Upper lobe of right lung (tissue), 1 donor: ENCODE data around the gene MGAT3. TPM values are rescaled to one million over a fixed set of nuclear protein-coding genes. Genes with fewer than 3 reads are reported as not detected.

Source experiments
- ATAC-seq: fragments of 200-7000 bp; cut with Tn5 transposase; one replicate; pipeline ENCODE4 v1.9.1; 2020; ENCODE audit warnings: mild to moderate bottlenecking, moderate library complexity
- DNase-seq: peaks from one replicate; pipeline ENCODE4 v3.0.0-alpha.2; 2020
- H3K27ac ChIP-seq: fragments of 200-600 bp; one replicate; pipeline ENCODE4 v1.8.0; 2022
- H3K27me3 ChIP-seq: fragments of 200-600 bp; one replicate; pipeline ENCODE4 v1.8.0; 2022; ENCODE audit warnings: mild to moderate bottlenecking
- H3K36me3 ChIP-seq: fragments of 200-600 bp; one replicate; pipeline ENCODE4 v1.8.0; 2022
- H3K4me1 ChIP-seq: fragments of 200-600 bp; one replicate; pipeline ENCODE4 v1.8.0; 2022
- H3K4me3 ChIP-seq: fragments of 200-600 bp; one replicate; pipeline ENCODE4 v1.8.0; 2022; ENCODE audit warnings: mild to moderate bottlenecking
- H3K9me3 ChIP-seq: fragments of 200-600 bp; one replicate; pipeline ENCODE4 v1.8.0; 2022
- CTCF ChIP-seq: fragments of 200-600 bp; IDR thresholded peaks from one replicate; pipeline ENCODE4 v1.8.0; 2022; ENCODE audit warnings: antibody characterized with exemption
- intact Hi-C: fragments of 100-400 bp; cut with DNase I; formaldehyde crosslinking; loops from one replicate; pipeline ENCODE4 v1.11.0; 2022
- total RNA-seq: library from RNA; stranded (reverse); fragmentation: NEBNext Ultra II Directional; extraction: Animal tissue kit (Norgen Biotek cat#: 25700); gene quantifications from one replicate; pipeline ENCODE4 v1.2.1, GENCODE V29; 2021
- donor health status: DM: no; HTN: yes; CAD: no; lungs with severe emphysema.

MGAT3 gene
- total RNA-seq, 1 donor from 2014 or later = 34.8 TPM

- no peak for TF ChIP-seq CTCF
- Histone ChIP-seq H3K27ac (no peak overlapping the region), H3K9me3 (no peaks in the 10 kb centered on the region), H3K4me3 (no peak overlapping the region), H3K4me1 (peaks cover 8% of the 10 kb centered on the region), H3K36me3 (no peaks in the 10 kb centered on the region), H3K27me3 (peaks cover 13% of the 10 kb centered on the region)
- intact Hi-C loops = no loop called here
- DNase-seq = no peak
- ATAC-seq = peak; percentile 62
These were observed 17.6 kb upstream of the MGAT3 start for GRCh38 chr22:39439170-39439569.

- H3K27me3 ChIP-seq = peaks cover 13% of the 10 kb centered on the region
- no peaks in the 10 kb centered on the region for H3K9me3 ChIP-seq
- TF ChIP-seq CTCF = no peak
- no peaks in the 10 kb centered on the region for H3K4me1 ChIP-seq
- no peak overlapping the region for H3K27ac ChIP-seq
- H3K4me3 ChIP-seq = no peak overlapping the region
- intact Hi-C loops = no loop called here
- no peaks in the 10 kb centered on the region for H3K36me3 ChIP-seq
- DNase-seq (no peak), ATAC-seq (no peak)
These were observed 13.4 kb upstream of the MGAT3 start for GRCh38 chr22:39443398-39443797.

GRCh38 chr22:39444247-39444800 is 12.5 kb upstream of the MGAT3 start:
- H3K4me1 ChIP-seq = no peaks in the 10 kb centered on the region
- DNase-seq (no peak), ATAC-seq (no peak)
- no peaks in the 10 kb centered on the region for H3K36me3 ChIP-seq
- intact Hi-C loops = no loop called here
- no peak overlapping the region for H3K27ac ChIP-seq
- TF ChIP-seq CTCF = no peak
- H3K9me3 ChIP-seq = no peaks in the 10 kb centered on the region
- peaks cover 13% of the 10 kb centered on the region for H3K27me3 ChIP-seq
- no peak overlapping the region for H3K4me3 ChIP-seq

DNA sequence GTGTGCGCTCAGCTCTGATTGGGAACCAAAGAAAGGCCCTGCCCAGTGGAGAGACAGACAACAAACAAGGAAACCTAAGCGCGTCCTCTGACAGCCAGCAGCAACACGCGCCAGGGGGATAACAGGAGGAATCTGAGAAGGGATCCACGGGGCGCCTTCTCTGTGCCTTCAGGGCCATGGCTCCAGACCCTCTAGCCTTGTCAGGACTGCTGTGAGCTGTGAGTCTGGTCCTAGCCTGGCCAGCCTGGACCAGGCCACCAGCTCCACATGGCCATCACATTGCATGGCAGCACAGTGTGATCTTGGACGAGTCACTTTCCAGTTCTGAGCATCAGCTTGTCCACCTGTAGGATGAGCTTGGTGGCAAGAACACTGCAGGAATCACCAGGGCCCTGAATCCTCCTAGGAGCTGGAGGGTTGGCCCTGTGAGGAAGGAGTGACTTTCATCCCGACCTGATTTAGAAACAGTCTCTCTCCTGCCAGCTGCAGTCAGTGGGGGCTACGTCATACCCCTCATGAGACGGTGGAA is 11.8 kb upstream of the MGAT3 start:
- H3K36me3 ChIP-seq = no peaks in the 10 kb centered on the region
- DNase-seq (no peak), ATAC-seq (no peak)
- H3K4me3 ChIP-seq = no peak overlapping the region
- H3K9me3 ChIP-seq = no peaks in the 10 kb centered on the region
- intact Hi-C loops = no loop called here
- H3K4me1 ChIP-seq = no peaks in the 10 kb centered on the region
- peaks cover 12% of the 10 kb centered on the region for H3K27me3 ChIP-seq
- TF ChIP-seq CTCF = no peak
- no peak overlapping the region for H3K27ac ChIP-seq

DNA sequence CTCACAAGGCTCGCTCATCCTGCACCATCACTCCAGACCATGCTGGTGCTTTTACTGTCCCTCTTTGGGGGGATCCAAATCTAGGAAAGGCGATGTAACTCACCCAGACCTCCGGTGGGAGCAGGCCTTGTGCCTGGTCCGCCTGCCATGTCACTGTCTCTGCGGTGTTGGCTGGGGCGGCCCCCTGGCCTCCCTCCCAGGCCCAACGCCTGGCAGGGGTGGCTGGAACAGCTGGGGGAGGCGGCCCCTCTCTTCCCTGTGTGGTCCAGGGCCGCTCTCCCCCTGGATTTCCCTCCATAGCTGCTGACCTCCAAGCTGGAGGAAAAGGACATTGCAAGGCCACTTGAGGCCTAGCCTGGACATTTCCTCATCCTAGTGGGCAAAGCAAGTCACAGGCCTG is 11.1 kb upstream of the MGAT3 start:
- no peaks in the 10 kb centered on the region for H3K36me3 ChIP-seq
- ATAC-seq (no peak), DNase-seq (no peak)
- no peaks in the 10 kb centered on the region for H3K9me3 ChIP-seq
- H3K27ac ChIP-seq = no peak overlapping the region
- TF ChIP-seq CTCF = no peak
- no peak overlapping the region for H3K4me3 ChIP-seq
- H3K4me1 ChIP-seq = no peaks in the 10 kb centered on the region
- H3K27me3 ChIP-seq = peaks cover 5% of the 10 kb centered on the region
- intact Hi-C loops = no loop called here
